DND-41 (cell line): ENCODE data around the gene SELENOI.

Experiments
- CTCF ChIP-seq: IDR thresholded peaks from 2 replicates; pipeline ENCODE4 v1.5.1; 2012; ENCODE audit warnings: borderline replicate concordance, low read length, moderate library complexity, mild to moderate bottlenecking; ENCODE audit not compliant: poor library complexity, severe bottlenecking; ENCODE audit errors: extremely low read depth
- EZH2 ChIP-seq: IDR thresholded peaks from 3 replicates; pipeline ENCODE4 v1.6.1; 2012; ENCODE audit warnings: borderline replicate concordance, low read depth, mild to moderate bottlenecking, moderate library complexity, low read length, inconsistent platforms; ENCODE audit not compliant: severe bottlenecking

DNA sequence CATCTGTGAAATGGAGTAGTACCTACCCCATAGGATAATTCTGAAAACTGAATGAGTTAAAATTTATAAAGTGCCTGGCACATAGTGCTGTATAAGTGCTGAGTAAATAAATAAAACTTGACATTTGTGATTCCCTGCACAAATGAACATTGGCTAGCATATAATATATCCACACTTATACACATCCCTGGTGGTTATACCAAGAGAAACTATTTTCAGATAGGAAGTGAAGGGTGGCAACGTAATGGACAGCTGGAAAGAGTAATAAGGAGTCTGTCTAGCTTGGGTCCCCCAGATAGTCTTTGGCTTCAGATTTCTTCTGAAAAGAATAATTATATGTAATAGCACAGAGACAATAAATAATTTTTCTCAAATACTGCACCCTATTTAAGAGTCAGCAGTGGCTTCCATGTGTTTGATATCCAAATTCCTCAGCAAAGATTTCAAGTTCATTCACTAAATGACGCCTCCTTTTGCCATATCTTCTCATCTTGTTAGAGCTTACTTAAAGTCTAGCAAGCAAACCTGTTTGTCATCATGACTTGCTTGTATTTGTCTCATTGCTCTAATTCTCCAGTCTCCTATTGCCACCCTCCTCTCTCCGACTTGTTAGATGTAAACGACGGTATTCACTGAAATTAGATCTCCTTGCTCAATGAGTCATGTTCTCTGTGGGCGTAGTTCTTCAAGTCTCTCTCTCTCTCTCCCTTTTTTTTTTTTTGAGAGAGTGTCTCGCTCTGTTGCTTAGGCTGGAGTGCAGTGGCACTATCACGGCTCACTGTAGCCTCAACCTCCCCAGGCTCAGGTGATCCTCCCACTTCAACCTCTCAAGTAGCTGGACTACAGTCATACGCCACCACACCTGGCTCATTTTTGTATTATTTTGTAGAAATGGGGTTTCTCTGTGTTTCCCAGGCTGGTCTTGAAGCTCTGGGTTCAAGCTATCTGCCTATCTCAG, 9.4 kb downstream of the SELENOI start:
- TF ChIP-seq CTCF (no peak), EZH2 (no peak)
